A172 (cell line): ENCODE results near the gene HLA-B. TPM values are rescaled to one million over a fixed set of nuclear protein-coding genes. Genes with fewer than 3 reads are reported as not detected.
A peak's percentile ranks its signal among the peaks of the same experiment; 100 is the strongest.

Experiments
- DNase-seq: peaks from one replicate; pipeline ENCODE4 v3.0.0-alpha.2; 2015; ENCODE audit warnings: low spot score
- total RNA-seq: library from RNA; depleted of rRNA; stranded (reverse); fragments of >200 nt; shearing (Covaris generic); gene quantifications from 2 replicates; pipeline ENCODE4 v1.2.3, GENCODE V29; 2014; rRNA removed

Gene HLA-B
- total RNA-seq, 1 experiment from 2014 or later = 284 TPM

DNA sequence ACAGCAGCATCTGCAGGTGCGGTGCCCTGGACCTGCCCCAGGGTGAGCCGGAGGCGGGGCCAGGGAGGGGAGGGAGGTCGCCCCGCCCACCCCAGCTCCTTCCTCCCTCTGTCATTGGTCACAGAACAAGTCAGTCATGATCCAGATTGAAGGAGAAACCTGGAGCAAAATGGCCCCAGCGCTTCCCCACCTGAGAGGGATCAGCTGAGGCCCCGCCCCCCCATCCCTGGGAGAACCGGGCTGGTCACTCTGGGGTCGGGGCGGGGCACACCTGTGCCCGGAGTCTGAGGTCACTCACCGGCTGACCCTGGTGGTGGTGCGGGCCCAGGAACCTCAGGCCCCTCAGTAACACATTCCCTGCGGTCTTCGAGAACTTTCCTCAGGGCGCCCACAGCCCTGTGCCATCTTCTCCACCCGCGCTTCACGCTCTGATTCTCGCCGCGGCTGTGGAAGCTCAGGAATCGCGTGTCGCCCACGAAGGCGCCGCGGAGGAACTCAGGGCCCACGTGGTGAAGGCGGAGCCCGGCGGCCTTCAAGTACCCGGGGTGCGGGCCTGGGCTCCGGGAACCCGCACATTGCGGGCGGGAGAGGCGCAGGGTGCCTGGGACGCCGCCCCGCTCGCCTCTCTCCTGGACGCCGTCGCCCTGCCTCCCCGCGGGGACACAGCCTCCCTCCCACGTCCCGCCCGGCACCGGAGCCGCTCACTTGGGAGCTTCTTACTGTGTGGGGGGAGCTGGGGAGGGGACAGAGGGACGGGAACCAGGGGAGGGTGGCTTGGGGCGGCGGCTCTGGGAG is 48.7 kb downstream of the HLA-B start:
- DNase-seq = no peak

DNA sequence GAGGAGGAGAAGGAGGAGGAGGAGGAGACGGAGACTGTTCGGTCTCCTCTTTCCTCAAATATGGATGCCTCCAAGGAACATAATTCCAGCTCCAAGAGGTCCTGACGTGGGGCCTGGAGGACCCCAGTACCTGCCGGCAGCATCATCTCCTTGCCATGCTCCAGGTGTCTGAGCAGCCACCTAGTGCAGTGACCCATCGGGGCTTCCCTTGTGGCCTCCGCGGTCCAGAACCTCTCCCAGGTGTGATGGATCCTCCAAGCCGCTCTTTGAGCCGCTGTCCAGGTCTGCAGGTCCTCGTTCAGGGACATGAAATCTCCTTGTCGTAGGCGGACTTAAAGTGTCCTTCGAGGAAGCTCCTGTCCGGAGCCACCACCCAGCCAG is 49.3 kb downstream of the HLA-B start:
- no peak for DNase-seq

DNA sequence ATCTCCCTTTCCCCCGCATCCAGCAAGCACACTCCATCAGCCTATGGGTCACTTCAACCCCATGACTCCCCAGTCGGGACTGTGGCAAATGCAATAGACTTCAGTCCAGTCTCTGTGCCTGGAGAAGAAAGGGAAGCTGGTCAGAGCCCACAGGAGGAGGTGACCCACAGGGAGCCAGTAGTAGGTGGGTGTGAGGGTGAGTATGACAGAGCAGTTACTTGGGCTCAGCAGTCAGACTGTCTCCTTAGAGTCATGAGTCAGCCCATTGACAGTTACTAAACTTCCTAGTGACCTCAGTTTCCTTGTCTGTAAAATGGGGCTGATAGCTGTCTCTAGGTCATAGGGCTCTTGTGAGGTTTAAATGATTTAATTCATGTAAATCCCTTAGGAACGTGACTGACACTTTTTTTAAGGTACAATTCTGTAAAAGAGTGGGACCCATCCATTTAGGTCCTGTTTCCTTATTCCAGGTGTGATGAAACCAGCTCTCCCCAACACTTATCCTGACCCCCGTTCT is 51.2 kb downstream of the HLA-B start:
- DNase-seq = no peak

DNA sequence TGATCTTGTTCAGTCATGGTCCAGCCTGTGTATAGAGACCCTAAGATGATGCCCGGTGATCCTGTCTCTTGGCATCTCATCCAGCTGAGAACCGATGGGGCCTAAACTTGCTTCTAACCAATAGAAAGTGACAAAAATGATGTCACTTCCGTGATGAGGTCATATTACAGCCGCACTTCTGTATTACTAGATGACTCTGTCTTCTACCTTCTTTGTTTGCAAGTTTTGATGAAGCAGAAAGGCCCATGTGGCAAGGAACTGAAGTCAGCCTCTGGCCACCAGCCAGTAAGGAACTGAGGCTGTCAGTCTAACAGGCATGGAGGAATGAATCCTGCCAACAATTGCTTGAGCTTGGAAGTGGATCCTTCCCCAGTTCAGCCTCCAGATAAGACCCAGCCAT is 52.3 kb downstream of the HLA-B start:
- DNase-seq = peak; percentile 15

Other genes with a start within 250 kb of the HLA-B start
- gene C6orf15, start 244.6 kb downstream of the HLA-B start, total RNA-seq = 2.4 TPM in 2 replicates
- gene PSORS1C1, start 242.4 kb downstream of the HLA-B start, total RNA-seq = 1.1 and 3.4 TPM in 2 replicates
- gene CDSN, start 236.7 kb downstream of the HLA-B start, total RNA-seq = not detected in 2 replicates
- not detected in 2 replicates for gene PSORS1C2, start 218.1 kb downstream of the HLA-B start, total RNA-seq
- 18.9 and 24.8 TPM in 2 replicates for gene CCHCR1, start 199.4 kb downstream of the HLA-B start, total RNA-seq
- gene TCF19, start 198.6 kb downstream of the HLA-B start, total RNA-seq = 62.6 and 68.5 TPM in 2 replicates
- gene POU5F1, start 186.5 kb downstream of the HLA-B start, total RNA-seq = not detected in 2 replicates
- 441 and 534 TPM in 2 replicates for gene HLA-C, start 85.1 kb downstream of the HLA-B start, total RNA-seq
- gene MICA, start 46.4 kb upstream of the HLA-B start, total RNA-seq = 60.3 and 67.6 TPM in 2 replicates
- gene MICB, start 141.0 kb upstream of the HLA-B start, total RNA-seq = 16.5 and 17.1 TPM in 2 replicates
- gene MCCD1, start 171.8 kb upstream of the HLA-B start, total RNA-seq = not detected in 2 replicates
- 317 and 405 TPM in 2 replicates for gene DDX39B, start 184.8 kb upstream of the HLA-B start, total RNA-seq
- 1.4 and 2.3 TPM in 2 replicates for gene ATP6V1G2, start 189.4 kb upstream of the HLA-B start, total RNA-seq
- gene NFKBIL1, start 190.4 kb upstream of the HLA-B start, total RNA-seq = 21.1 and 22.0 TPM in 2 replicates
- gene LTA, start 215.1 kb upstream of the HLA-B start, total RNA-seq = not detected in 2 replicates
- gene TNF, start 218.4 kb upstream of the HLA-B start, total RNA-seq = not detected in 2 replicates
- gene LTB, start 225.2 kb upstream of the HLA-B start, total RNA-seq = not detected in 2 replicates
- not detected in 2 replicates for gene LST1, start 229.1 kb upstream of the HLA-B start, total RNA-seq
- not detected in 2 replicates for gene NCR3, start 235.8 kb upstream of the HLA-B start, total RNA-seq